ENCODE data around the gene GRID1.

The GRID1 gene

GRCh38 chr10:86075512-86075911 lies 291.1 kb downstream of the GRID1 start:
- Mint-ChIP-seq H3K36me3 (ENCODE audit: low read depth) (no peaks in the 10 kb centered on the region), H3K4me1 (peaks cover 19% of the 10 kb centered on the region), H3K27ac (no peak overlapping the region), H3K9me3 (no peaks in the 10 kb centered on the region), H3K4me3 (no peak overlapping the region), H3K27me3 (ENCODE audit: low read depth) (peaks cover 23% of the 10 kb centered on the region)
- TF ChIP-seq CTCF (IDR thresholded peaks at IDR 0.05; ENCODE audit: unreplicated experiment in 3 of 3): no peak

- TF ChIP-seq CTCF (IDR thresholded peaks at IDR 0.05; ENCODE audit: unreplicated experiment in 3 of 3): no peak
- Mint-ChIP-seq H3K4me1 (peaks cover 15% of the 10 kb centered on the region), H3K36me3 (ENCODE audit: low read depth) (no peaks in the 10 kb centered on the region), H3K9me3 (no peaks in the 10 kb centered on the region), H3K27ac (no peak overlapping the region), H3K4me3 (no peak overlapping the region), H3K27me3 (ENCODE audit: low read depth) (peaks cover 23% of the 10 kb centered on the region)
Observed at GRCh38 chr10:86074294-86074693, 292.3 kb downstream of the GRID1 start.

GRCh38 chr10:86073199-86073977 lies 293.2 kb downstream of the GRID1 start:
- Mint-ChIP-seq H3K9me3 (no peaks in the 10 kb centered on the region), H3K27me3 (ENCODE audit: low read depth) (peaks cover 23% of the 10 kb centered on the region), H3K36me3 (ENCODE audit: low read depth) (no peaks in the 10 kb centered on the region), H3K4me1 (peaks cover 10% of the 10 kb centered on the region), H3K4me3 (no peak overlapping the region), H3K27ac (no peak overlapping the region)
- no peak for TF ChIP-seq CTCF (IDR thresholded peaks at IDR 0.05; ENCODE audit: unreplicated experiment in 3 of 3)

GRCh38 chr10:86072413-86072812 lies 294.2 kb downstream of the GRID1 start:
- H3K4me3 Mint-ChIP-seq: no peak overlapping the region

GRCh38 chr10:86071758-86072157 lies 294.8 kb downstream of the GRID1 start:
- no peak overlapping the region for H3K27ac Mint-ChIP-seq
- no peak for TF ChIP-seq CTCF (IDR thresholded peaks at IDR 0.05; ENCODE audit: unreplicated experiment in 3 of 3)
- no peaks in the 10 kb centered on the region for H3K9me3 Mint-ChIP-seq
- peaks cover 23% of the 10 kb centered on the region for H3K27me3 Mint-ChIP-seq (ENCODE audit: low read depth)
- no peaks in the 10 kb centered on the region for H3K36me3 Mint-ChIP-seq (ENCODE audit: low read depth)
- H3K4me1 Mint-ChIP-seq: no peaks in the 10 kb centered on the region
- no peak overlapping the region for H3K4me3 Mint-ChIP-seq

More at GRCh38 chr10:86072413-86072812, 294.2 kb downstream of the GRID1 start:
- H3K4me1 Mint-ChIP-seq: peaks cover 3% of the 10 kb centered on the region
- no peak overlapping the region for H3K27ac Mint-ChIP-seq
- H3K27me3 Mint-ChIP-seq (ENCODE audit: low read depth): peaks cover 23% of the 10 kb centered on the region
- no peaks in the 10 kb centered on the region for H3K36me3 Mint-ChIP-seq (ENCODE audit: low read depth)
- no peak for TF ChIP-seq CTCF (IDR thresholded peaks at IDR 0.05; ENCODE audit: unreplicated experiment in 3 of 3)
- H3K9me3 Mint-ChIP-seq: no peaks in the 10 kb centered on the region

- peaks cover 23% of the 10 kb centered on the region for H3K27me3 Mint-ChIP-seq (ENCODE audit: low read depth)
- no peaks in the 10 kb centered on the region for H3K9me3 Mint-ChIP-seq
- no peak overlapping the region for H3K27ac Mint-ChIP-seq
- H3K4me1 Mint-ChIP-seq: no peaks in the 10 kb centered on the region
- H3K36me3 Mint-ChIP-seq (ENCODE audit: low read depth): no peaks in the 10 kb centered on the region
- no peak for TF ChIP-seq CTCF (IDR thresholded peaks at IDR 0.05; ENCODE audit: unreplicated experiment in 3 of 3)
- no peak overlapping the region for H3K4me3 Mint-ChIP-seq
Observed at GRCh38 chr10:86071145-86071544, 295.4 kb downstream of the GRID1 start.

Data from nephron (organoid).